HuH-7 (cell line): ENCODE results near the gene HOXC9.
A peak's percentile ranks its signal among the peaks of the same experiment; 100 is the strongest.

Experiments used
- DNase-seq: peaks from one replicate; pipeline ENCODE4 v3.0.0; 2011; ENCODE audit warnings: low spot score

HOXC9 gene

GRCh38 chr12:53988541-53989226, 11.3 kb upstream of the HOXC9 start:
- no peak for DNase-seq

- DNase-seq = no peak
These were observed 10.5 kb upstream of the HOXC9 start for GRCh38 chr12:53989227-53990113.

DNA sequence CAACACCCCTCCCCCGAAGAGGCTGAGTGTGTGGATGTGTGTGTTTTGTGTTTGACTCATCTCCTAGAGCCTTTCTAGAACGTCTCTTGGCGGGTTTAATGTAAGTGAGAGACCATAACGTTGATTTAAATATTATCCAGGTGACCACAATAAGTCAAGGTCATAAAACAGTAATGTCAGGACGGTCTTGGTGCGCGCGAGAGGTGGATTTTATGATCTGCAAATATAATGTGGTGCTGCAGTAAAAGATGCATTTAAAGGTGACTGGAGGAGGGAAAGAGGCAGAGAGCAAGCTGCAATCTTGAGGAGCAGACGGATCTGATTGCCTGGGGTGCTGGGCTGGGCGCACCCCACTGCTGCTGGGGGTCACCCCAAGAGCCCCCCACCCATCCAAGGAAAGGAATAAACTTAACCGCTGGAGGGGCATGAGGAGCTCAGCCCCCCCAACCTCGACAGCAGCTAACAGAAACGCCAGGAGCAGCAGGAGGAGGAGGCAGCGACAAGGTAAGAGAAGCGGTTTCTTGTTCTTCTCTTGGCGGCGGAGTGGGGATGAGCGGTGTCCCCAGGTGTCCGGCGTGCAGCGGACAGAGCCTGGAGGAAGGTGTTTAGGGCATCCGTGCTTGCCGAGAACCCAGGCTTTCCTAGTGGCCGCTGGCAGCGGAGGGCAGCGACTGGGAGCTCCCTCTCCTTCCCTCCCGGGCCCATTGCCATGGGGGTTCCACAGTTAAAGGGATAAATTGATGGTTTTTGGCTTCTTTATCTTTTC, 9.5 kb upstream of the HOXC9 start:
- no peak for DNase-seq

DNA sequence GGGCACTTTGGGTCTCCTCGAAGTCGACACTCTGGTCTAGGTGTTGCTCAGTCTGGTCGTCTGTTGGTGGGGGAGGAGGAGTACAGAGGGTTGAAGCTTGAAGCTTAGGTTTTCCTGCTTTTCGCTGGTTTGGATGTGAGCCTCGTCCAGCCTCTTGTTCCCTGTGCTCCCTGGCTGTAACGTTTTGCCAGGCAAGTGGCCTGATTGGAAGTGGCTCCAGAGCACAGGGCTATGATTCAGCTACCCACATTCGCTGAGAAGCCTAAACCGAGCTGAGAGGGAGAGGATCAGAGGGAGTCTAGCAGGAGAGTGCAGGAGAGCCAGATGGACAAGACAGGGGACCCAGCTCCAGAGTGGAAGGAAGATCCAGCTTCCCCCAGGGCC, 8.9 kb upstream of the HOXC9 start:
- DNase-seq = no peak

- no peak for DNase-seq
These were observed 7.5 kb upstream of the HOXC9 start for GRCh38 chr12:53992377-53992889.

GRCh38 chr12:53993162-53994008, 6.6 kb upstream of the HOXC9 start:
- no peak for DNase-seq

GRCh38 chr12:53994009-53994263, 6.0 kb upstream of the HOXC9 start:
- DNase-seq = no peak

GRCh38 chr12:53994264-53995001, 5.5 kb upstream of the HOXC9 start:
- DNase-seq = no peak

DNA sequence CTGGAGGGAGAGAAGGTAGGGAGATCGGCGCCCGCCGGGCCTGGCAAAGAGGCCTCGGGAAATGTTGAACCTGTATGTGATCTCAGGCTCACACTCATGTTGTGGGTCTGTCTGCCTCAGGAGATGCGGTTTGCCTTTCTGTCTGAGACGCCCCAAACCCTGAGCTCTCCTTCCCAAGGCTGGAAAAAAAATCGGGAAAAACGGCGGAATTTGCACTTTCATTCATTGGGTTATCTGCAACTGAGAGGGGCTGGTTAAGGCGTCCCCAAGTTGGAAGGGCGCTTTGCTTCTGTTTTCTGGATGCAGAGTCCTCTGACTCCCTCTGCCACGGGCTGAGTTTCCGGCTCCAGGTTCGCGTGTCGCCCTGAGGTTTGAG, 5.0 kb upstream of the HOXC9 start:
- DNase-seq = no peak

DNA sequence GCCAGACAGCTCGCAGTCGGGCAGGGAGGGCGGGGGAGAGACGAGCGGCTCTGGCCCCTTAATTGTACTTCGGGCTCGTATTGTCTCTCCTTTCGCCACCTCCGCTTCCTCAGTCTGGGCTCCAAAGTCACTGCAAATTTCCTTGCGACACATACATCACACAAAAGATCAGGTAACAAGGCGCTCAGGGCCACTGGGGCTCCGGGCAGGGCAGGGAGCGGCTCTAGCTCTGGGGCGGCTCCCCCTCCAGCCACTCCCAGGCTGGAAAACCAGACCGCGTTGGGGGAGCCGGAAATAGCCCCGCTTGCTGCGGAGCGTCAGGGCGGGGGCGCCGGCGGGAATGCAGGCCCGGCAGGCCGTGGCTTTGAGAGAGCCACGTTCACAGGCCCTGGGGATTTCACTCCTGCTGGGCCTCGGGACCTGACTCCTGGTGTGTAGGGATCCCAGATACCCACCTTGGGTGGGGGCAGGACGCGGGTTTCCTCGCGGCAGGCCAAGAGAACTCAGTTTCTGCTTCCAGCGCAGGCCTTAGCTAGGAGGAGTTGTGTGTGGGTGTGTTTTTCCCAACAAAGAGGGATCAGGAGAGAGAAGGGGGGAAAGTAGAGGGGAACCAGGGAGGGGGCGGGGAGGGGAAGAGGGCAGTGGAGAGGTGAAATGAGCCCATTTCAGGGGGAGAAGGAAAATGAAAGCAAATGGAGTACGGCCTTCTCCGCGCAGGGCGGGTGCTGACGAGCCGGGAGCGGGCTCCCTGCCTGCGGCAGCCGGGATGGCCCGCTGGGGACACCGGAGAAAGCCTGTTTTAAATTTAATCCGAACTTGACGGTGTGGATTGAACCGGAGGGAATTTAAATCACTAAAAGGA, 4.4 kb upstream of the HOXC9 start:
- DNase-seq = peak; percentile 83

DNA sequence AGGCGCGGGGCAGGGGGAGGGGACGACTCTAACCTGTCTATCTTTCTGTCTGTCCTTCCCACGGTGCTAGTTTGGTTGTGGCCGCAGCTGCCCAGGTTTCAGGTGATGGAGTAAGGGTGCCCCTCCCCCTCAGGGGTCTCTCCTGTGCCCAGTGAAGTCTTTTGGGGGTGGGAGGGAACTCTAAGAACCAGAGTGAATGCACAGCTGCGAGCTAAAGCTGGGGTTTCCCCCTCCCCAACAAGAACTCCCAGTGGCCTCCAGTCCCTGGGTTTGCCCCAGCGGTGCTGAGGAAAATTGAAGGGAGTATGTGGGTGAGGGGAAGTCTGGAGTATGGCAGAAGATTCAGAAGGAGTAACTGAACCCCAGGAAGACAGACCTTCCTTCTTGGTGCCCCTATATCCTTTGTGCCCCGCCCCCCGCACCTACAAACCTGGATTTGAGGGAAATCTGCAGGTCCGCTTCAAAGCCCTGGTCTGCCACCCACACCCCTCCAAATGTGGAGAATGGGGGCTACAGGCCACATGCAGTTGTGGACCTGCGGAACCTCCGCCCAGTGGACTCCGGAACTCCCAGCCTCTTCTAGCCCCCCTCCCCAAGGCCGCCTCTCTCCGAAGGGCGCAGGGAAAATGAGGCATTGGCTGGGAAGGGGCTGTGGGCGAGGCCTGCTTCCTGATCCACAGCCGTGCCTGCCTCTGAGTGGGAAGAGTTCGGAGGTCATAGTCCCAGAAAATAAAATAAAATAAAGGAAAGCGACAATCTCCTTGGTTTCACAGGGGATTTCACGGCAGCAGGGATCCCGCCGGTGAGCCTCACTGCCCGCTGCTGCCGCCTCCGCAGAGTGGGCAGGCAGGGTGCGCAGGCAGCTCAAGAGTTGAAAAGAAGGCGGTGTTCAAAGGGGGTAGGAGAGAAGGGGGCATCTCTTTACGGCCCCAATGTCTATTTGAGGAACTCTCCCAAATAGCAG, 3.4 kb upstream of the HOXC9 start:
- DNase-seq = no peak

GRCh38 chr12:53997204-53998109, 2.5 kb upstream of the HOXC9 start:
- DNase-seq = no peak

- no peak for DNase-seq
These were observed 1.7 kb upstream of the HOXC9 start for GRCh38 chr12:53998110-53998899.

- DNase-seq = no peak
These were observed 1.1 kb upstream of the HOXC9 start for GRCh38 chr12:53998900-53999236.

DNA sequence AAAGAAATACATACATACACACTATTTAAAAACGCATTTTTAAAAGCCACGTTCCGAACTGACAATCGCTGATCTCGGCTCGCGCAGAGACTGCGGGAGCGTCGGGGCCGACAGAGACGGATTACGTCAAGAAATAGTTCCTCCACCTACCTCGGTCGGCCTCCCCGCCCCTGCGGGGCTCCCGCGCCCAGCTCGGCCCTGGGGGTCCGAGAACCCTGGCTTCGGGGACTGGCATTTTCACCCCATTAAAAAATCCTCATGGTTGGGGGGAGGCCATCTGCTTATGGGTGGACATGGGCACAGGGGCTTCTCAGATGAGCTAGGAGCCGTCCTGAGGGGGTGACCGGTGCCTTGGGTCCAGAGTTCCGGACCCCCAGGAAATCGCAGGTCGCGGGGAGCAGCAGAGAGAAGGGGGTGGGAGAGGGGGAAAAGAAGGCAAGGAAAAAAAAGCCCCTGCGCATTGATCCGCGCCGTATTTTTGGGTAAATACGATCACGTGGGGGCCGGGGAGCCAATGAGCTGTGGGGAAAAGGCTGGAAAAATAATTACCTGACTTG, 324 bp upstream of the HOXC9 start:
- peak; percentile 95 for DNase-seq

GRCh38 chr12:54001283-54002187, 1.6 kb downstream of the HOXC9 start:
- DNase-seq = no peak
